Astrocyte of the spinal cord (primary cell): Measurements from ENCODE around the gene ACYP2.

Experiments
- DNase-seq: peaks from one replicate; pipeline ENCODE4 v3.0.0; 2011; ENCODE audit warnings: low read depth, low spot score
- H3K4me3 ChIP-seq: 2 replicates; pipeline ENCODE4 v1.5.1; 2011; ENCODE audit warnings: low read depth, mild to moderate bottlenecking, low read length, moderate library complexity
- in situ Hi-C: cut with HindIII; loops from 2 replicates; pipeline ENCODE4 v1.10.0; 2017; ENCODE audit warnings: low sequenced_read_pairs
- TF ChIP-seq, protein P1 (sequence below): IDR thresholded peaks from 2 replicates; pipeline ENCODE4 v1.5.1; 2012; ENCODE audit warnings: low read depth, mild to moderate bottlenecking, low read length, inconsistent platforms

Gene ACYP2

DNA sequence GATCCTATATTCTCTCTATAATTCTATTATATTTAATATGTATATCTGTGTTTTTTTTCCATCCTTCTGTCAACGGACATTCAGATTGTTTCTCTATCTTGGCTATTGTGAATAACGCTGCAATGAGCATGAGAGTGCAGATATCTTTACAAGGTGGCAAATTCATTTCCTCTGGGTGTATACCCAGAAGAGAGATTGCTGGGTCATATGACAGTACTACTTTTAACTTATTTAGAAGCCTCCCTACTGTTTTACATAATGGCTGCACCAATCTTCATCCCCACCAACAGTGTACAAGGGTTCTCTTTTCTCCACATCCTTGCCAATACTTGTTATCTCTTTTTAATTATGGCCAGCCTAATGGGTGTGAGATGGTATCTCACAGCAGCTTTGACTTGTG lies 74.1 kb downstream of the ACYP2 start:
- TF ChIP-seq, protein P1, sequence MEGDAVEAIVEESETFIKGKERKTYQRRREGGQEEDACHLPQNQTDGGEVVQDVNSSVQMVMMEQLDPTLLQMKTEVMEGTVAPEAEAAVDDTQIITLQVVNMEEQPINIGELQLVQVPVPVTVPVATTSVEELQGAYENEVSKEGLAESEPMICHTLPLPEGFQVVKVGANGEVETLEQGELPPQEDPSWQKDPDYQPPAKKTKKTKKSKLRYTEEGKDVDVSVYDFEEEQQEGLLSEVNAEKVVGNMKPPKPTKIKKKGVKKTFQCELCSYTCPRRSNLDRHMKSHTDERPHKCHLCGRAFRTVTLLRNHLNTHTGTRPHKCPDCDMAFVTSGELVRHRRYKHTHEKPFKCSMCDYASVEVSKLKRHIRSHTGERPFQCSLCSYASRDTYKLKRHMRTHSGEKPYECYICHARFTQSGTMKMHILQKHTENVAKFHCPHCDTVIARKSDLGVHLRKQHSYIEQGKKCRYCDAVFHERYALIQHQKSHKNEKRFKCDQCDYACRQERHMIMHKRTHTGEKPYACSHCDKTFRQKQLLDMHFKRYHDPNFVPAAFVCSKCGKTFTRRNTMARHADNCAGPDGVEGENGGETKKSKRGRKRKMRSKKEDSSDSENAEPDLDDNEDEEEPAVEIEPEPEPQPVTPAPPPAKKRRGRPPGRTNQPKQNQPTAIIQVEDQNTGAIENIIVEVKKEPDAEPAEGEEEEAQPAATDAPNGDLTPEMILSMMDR = no peak
- in situ Hi-C loops = no loop called here
- H3K4me3 ChIP-seq = no peak overlapping the region
- DNase-seq = no peak

DNA sequence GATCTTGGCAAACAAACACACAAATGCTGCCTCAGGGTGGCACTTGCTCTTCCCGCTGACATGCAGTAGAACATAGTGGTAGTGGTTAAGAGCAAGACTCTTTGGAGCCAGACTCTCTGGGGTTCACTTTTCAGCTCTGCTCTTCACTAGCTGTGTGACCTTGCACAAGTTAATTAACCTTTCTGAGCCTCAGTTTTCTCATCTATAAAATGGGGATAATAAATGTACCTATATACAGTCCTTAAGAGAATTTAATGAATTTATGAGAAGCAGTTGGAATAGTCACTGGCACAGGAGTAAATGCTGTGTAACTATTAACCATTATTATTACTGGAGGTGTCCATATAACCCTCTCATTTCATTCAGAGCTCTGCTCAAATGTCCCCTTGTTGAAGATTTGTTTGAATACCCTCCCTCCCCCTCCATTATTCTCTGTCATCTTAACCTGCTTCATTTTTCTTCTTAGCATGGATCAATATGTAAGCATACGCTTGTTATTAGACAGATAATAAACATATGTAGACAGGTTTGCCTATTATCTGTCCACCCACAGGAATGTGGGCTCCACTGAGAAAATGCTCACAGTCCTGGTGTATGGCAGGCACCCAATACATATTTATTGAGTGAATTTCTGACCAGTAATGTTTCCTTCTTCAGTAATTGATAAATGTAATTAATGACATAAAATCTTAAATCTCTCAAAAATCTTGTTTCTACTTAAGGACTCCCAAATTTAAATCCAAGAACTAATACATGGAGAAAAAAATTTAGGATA lies 76.1 kb downstream of the ACYP2 start:
- no peak for DNase-seq
- in situ Hi-C loops = no loop called here

DNA sequence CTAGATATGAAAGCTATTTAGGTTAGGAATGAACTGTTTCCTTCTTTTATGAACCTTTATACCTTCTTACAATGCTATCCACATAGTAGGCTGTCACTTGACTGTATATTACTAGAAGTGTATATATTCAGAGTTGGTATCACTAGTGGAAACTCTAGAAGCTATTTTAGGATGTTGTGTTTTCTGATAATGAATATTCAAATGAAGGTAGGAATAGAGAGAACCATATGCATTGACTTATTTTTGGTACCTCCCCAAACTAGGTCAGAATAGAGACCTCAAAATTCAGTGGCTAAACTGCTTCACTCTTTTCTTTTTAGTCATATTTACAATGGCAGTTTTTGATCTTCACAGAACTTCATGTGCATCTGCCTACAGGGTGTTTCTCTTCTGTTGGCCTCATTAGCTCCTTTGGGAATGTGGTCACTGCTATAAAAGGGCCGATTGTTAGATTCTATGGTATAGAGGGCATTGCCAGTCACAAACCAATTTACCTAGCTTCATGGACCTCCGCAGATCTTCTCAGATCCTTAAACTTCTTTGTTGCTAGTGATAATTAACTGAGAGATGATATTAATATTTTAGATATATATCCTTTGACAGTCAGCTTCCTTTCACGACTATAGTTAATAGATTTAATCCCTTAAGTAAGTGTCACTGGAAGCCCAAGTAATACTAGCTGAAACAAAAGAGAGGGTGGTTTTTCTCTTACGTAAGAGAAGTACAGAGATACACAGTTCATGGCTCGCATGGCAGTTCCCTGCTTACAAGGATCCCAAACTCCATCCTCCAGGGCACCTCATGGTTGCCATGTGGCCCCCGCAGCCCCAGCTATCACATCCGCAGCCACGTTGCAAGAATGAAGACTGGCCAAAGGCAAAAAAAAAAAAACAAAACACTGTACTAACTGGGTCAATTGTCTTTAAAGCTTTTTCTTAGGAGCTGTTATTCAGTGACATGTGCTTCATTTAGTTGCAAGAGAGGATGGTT lies 79.6 kb downstream of the ACYP2 start:
- no peak for DNase-seq
- in situ Hi-C loops = no loop called here
- TF ChIP-seq, protein P1 = no peak
- H3K4me3 ChIP-seq = no peak overlapping the region

More for the DNA sequence above, 76.1 kb downstream of the ACYP2 start:
- TF ChIP-seq, protein P1 = no peak
- no peak overlapping the region for H3K4me3 ChIP-seq

DNA sequence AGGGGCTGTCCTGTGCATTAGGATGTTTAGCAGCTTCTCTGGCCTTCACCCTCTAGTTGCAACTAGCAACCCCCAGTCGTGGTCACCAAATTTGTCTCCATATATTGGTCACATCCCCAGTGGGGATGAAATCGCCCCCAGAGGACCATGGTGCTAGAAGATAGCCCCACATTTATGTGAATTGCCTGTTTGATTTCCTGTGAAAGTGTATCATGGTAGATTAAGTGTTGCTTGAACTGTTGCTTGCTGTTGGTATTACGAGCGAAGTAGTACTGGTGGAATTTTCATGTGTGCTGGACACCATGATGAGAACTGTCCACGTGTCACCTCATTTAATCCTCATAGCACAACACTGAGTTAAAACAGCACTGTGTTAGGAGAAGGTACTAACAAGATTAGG lies 81.2 kb downstream of the ACYP2 start:
- in situ Hi-C loops = no loop called here
- TF ChIP-seq, protein P1 = no peak
- no peak for DNase-seq
- H3K4me3 ChIP-seq = no peak overlapping the region

DNA sequence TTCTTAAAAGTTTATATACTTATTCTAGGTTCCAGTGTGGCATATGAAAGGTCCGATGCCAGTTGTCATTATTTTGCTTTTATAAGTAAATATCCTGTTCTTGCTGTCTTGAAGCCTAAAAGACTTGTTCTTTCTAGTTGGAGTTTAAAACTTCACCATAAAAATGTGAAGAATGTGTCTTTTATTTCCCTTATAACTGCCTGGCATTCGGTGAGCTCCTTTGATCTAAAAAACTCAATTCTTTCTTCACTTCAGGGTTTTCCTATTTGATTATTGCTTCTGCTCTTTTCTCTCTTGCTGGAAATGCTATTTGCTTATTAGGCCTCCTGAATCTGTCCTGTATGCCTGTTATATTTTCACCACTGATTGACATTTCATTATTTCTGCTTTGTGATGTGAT lies 89.1 kb downstream of the ACYP2 start:
- in situ Hi-C loops = no loop called here
- TF ChIP-seq, protein P1 = no peak
- DNase-seq = peak; percentile 14
- no peak overlapping the region for H3K4me3 ChIP-seq

DNA sequence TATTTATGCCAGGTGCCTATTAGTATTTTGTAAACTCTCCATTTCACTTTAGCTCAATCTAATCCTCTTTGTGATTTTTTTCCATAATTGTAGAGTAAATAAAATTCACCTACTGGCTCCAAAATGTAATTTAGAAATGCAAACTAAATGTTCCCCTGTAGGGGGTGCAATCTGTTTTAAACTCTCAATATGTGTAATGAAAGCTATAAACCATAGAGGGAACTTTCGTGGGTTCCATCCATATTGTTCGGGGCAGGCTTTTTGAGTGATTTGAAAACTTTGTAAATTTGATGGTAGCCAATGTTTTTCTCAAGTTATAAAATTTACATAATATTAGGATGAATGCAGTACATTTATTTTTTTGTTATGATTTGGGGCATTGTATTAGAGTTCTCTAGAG lies 91.2 kb downstream of the ACYP2 start:
- H3K4me3 ChIP-seq = no peak overlapping the region
- in situ Hi-C loops = no loop called here
- TF ChIP-seq, protein P1 = peak; percentile 57
- peak; percentile 64 for DNase-seq
